ENCODE data around the gene SALL1.

SALL1 gene

GRCh38 chr16:51139568-51139967 lies 11.5 kb downstream of the SALL1 start:
- DNase-seq: no peak

- no peak for DNase-seq
Measured at GRCh38 chr16:51138178-51138577, 12.9 kb downstream of the SALL1 start.

- DNase-seq: no peak
Measured at GRCh38 chr16:51137097-51137496, 14.0 kb downstream of the SALL1 start.

GRCh38 chr16:51134876-51135275 lies 16.2 kb downstream of the SALL1 start:
- no peak for DNase-seq

GRCh38 chr16:51134269-51134812 lies 16.7 kb downstream of the SALL1 start:
- no peak for DNase-seq

- DNase-seq: no peak
Measured at GRCh38 chr16:51133688-51134087, 17.4 kb downstream of the SALL1 start.

GRCh38 chr16:51133183-51133582 lies 17.9 kb downstream of the SALL1 start:
- DNase-seq: no peak

GRCh38 chr16:51132490-51133115 lies 18.5 kb downstream of the SALL1 start:
- no peak for DNase-seq

- DNase-seq: no peak
Measured at GRCh38 chr16:51131619-51132018, 19.5 kb downstream of the SALL1 start.

GRCh38 chr16:51129105-51129504 lies 22.0 kb downstream of the SALL1 start:
- DNase-seq: no peak

GRCh38 chr16:51125992-51126391 lies 25.1 kb downstream of the SALL1 start:
- DNase-seq: no peak

GRCh38 chr16:51124896-51125295 lies 26.2 kb downstream of the SALL1 start:
- no peak for DNase-seq

- no peak for DNase-seq
Measured at GRCh38 chr16:51121850-51122249, 29.2 kb downstream of the SALL1 start.

- DNase-seq: no peak
Measured at GRCh38 chr16:51120730-51121347, 30.2 kb downstream of the SALL1 start.

- DNase-seq: no peak
Measured at GRCh38 chr16:51119973-51120729, 30.9 kb downstream of the SALL1 start.

- DNase-seq: no peak
Measured at GRCh38 chr16:51119556-51119955, 31.5 kb downstream of the SALL1 start.

- no peak for DNase-seq
Measured at GRCh38 chr16:51116353-51116752, 34.7 kb downstream of the SALL1 start.

- DNase-seq: no peak
Measured at GRCh38 chr16:51114382-51114781, 36.7 kb downstream of the SALL1 start.

GRCh38 chr16:51113236-51114125 lies 37.6 kb downstream of the SALL1 start:
- no peak for DNase-seq

- DNase-seq: no peak
Measured at GRCh38 chr16:51112323-51112722, 38.7 kb downstream of the SALL1 start.

- DNase-seq: no peak
Measured at GRCh38 chr16:51111759-51112158, 39.3 kb downstream of the SALL1 start.

- DNase-seq: no peak
Measured at GRCh38 chr16:51110700-51111157, 40.3 kb downstream of the SALL1 start.

- DNase-seq: no peak
Measured at GRCh38 chr16:51109173-51109572, 41.9 kb downstream of the SALL1 start.
